HL-60 (cell line): ENCODE data around the gene ACTG1.

Experiments
- DNase-seq, 2 experiments: peaks; one replicate each; pipeline ENCODE4 v3.0.0-alpha.2; 2010 to 2020; ENCODE audit warnings: low read depth in 1 of 2, low spot score in 1 of 2
- H3K27ac ChIP-seq: fragments of 250-450 bp; sonication (Bioruptor Pico); replicated peaks from 2 replicates; pipeline ENCODE4 v1.5.1; 2020; ENCODE audit warnings: mild to moderate bottlenecking, moderate library complexity
- H3K27me3 ChIP-seq: fragments of 250-450 bp; sonication (Bioruptor Pico); 2 replicates; pipeline ENCODE4 v1.5.1; 2021; ENCODE audit warnings: mild to moderate bottlenecking, moderate library complexity; ENCODE audit not compliant: insufficient read depth, poor library complexity, severe bottlenecking
- H3K4me3 ChIP-seq: replicated peaks from 2 replicates; pipeline ENCODE4 v1.5.1; 2011; ENCODE audit warnings: mild to moderate bottlenecking, control low read depth, low read length; ENCODE audit not compliant: insufficient read depth
- GABPA ChIP-seq: IDR thresholded peaks from 2 replicates; pipeline ENCODE4 v1.6.1; 2012; ENCODE audit warnings: low read depth
- POLR2AphosphoS5 ChIP-seq: IDR thresholded peaks from 2 replicates; pipeline ENCODE4 v1.6.1; 2012; ENCODE audit warnings: low read depth
- SPI1 ChIP-seq: IDR thresholded peaks from 2 replicates; pipeline ENCODE4 v1.6.1; 2012; ENCODE audit warnings: low read depth, mild to moderate bottlenecking, borderline replicate concordance
- TF ChIP-seq, protein P1 (sequence below): IDR thresholded peaks from one replicate; pipeline ENCODE4 v1.5.1; 2011; ENCODE audit warnings: low read length, control low read depth, inconsistent platforms; ENCODE audit not compliant: insufficient read depth
- TF ChIP-seq, protein P2 (sequence below): IDR thresholded peaks from 2 replicates; pipeline ENCODE4 v1.6.1; 2012; ENCODE audit warnings: low read depth; ENCODE audit not compliant: insufficient replicate concordance

The ACTG1 gene

DNA sequence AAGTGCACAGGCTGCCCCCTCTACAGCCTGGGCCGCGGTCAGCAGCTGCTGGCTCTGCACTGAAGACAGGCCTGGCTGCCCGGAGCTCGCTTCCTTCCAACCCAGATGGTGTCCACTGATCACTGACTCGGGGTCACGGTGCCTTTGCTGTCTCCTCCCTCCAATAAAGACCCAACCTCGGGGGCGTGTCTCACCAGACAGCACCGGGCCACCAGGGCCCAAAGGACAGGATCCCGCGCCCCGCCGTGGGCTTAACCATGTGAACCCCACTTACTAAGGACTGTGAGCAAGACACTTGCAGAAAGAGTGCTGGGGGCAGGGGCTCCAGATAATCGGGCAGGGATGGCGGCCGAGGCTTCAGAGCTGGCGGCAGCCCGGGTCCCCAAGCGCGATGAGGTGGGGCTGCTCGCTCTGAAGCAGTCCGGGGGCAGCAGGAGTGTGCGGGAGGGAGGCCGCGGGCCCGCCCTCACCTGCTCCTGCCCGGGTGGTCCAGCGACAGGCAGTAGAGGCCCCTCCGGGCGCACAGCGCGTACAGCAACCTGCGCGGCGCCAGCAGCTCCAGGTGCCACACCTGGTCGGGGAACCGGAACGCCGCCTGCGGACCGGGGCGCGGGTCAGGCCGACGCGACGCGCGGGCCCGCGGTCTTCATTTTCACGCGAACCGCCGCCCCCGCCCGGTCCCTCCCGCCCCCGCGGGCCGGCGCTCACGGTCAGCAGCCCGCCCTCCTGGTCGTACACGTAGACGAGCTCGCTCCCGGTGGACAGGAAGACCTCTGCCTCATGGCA lies 39.1 kb upstream of the ACTG1 start:
- Histone ChIP-seq H3K27me3 (no peaks in the 10 kb centered on the region), H3K4me3 (peak overlapping the region; percentile 97), H3K27ac (peak overlapping the region; percentile 74)
- TF ChIP-seq, protein P1, sequence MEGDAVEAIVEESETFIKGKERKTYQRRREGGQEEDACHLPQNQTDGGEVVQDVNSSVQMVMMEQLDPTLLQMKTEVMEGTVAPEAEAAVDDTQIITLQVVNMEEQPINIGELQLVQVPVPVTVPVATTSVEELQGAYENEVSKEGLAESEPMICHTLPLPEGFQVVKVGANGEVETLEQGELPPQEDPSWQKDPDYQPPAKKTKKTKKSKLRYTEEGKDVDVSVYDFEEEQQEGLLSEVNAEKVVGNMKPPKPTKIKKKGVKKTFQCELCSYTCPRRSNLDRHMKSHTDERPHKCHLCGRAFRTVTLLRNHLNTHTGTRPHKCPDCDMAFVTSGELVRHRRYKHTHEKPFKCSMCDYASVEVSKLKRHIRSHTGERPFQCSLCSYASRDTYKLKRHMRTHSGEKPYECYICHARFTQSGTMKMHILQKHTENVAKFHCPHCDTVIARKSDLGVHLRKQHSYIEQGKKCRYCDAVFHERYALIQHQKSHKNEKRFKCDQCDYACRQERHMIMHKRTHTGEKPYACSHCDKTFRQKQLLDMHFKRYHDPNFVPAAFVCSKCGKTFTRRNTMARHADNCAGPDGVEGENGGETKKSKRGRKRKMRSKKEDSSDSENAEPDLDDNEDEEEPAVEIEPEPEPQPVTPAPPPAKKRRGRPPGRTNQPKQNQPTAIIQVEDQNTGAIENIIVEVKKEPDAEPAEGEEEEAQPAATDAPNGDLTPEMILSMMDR, result no peak
- TF ChIP-seq POLR2AphosphoS5, result no peak
- DNase-seq, result peak in 1 of 2 experiments; percentile 34

DNA sequence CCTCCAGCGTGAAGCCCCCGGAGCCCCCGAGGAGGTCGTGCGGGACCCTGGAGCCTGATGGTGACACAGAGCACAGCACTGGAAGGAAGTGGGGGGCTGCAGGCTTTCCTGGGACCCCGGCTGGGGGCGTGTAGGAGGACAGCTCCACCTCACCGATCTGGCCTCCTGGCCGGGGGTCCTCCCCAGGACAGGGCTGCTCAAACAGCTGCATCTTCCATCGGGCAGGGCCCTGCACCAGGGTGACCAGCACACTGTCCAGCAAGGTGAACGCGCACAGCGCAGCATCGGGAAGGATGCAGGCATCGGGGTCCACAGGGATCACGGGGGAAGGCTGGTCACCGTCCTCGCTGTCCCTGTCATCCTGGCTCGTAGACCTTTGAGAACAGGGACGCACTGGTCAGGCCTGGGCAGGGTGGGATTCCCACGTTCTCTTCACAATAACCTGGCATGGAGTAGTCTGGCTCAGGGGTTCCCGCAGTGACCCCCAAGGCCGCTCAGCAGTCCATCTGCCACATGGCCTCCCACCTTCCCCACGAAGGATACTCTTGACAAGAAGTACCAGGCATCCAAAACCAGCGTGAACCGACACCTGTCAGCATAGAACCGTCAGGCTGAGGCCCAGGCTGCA lies 38.3 kb upstream of the ACTG1 start:
- Histone ChIP-seq H3K27me3 (no peaks in the 10 kb centered on the region), H3K4me3 (peak overlapping the region; percentile 97), H3K27ac (no peak overlapping the region)
- DNase-seq, result no peak
- TF ChIP-seq POLR2AphosphoS5 (no peak), SPI1 (no peak), GABPA (no peak)
- TF ChIP-seq, protein P1, result no peak
- TF ChIP-seq, protein P2, sequence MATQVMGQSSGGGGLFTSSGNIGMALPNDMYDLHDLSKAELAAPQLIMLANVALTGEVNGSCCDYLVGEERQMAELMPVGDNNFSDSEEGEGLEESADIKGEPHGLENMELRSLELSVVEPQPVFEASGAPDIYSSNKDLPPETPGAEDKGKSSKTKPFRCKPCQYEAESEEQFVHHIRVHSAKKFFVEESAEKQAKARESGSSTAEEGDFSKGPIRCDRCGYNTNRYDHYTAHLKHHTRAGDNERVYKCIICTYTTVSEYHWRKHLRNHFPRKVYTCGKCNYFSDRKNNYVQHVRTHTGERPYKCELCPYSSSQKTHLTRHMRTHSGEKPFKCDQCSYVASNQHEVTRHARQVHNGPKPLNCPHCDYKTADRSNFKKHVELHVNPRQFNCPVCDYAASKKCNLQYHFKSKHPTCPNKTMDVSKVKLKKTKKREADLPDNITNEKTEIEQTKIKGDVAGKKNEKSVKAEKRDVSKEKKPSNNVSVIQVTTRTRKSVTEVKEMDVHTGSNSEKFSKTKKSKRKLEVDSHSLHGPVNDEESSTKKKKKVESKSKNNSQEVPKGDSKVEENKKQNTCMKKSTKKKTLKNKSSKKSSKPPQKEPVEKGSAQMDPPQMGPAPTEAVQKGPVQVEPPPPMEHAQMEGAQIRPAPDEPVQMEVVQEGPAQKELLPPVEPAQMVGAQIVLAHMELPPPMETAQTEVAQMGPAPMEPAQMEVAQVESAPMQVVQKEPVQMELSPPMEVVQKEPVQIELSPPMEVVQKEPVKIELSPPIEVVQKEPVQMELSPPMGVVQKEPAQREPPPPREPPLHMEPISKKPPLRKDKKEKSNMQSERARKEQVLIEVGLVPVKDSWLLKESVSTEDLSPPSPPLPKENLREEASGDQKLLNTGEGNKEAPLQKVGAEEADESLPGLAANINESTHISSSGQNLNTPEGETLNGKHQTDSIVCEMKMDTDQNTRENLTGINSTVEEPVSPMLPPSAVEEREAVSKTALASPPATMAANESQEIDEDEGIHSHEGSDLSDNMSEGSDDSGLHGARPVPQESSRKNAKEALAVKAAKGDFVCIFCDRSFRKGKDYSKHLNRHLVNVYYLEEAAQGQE, result no peak

DNA sequence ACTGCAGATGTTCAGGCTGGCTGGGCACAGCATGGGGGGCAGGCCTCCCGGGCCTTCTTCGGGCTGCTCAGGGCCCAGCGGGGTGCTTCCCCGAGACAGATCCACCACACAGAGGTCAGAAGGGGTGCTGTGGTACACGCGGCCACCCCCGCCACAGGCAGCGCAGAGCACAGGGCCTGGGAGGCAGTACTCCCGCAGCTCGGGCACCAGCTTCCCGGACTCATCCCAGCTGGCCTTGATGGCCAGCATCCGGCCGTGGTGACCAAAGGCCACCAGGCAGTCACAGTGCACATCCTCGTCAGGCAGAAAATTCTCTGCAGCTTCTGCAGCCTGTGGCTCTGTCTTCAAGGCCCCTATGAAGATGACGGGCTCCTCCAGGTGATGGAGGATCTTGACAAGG lies 37.7 kb upstream of the ACTG1 start:
- Histone ChIP-seq H3K27ac (no peak overlapping the region), H3K4me3 (no peak overlapping the region)

More for the DNA sequence above, 37.7 kb upstream of the ACTG1 start:
- TF ChIP-seq, protein P1, result no peak
- TF ChIP-seq POLR2AphosphoS5 (no peak), SPI1 (no peak), GABPA (no peak)
- TF ChIP-seq, protein P2, result no peak
- no peaks in the 10 kb centered on the region for H3K27me3 ChIP-seq
- DNase-seq, result no peak
